Stomach smooth muscle (tissue), 2 donors: ENCODE measurements around the gene HHATL.

Experiments
- H3K27ac ChIP-seq: one replicate; pipeline ENCODE4 v1.7.0; 2013; ENCODE audit warnings: mild to moderate bottlenecking, low read length, inconsistent platforms
- H3K27me3 ChIP-seq, 2 donors: one replicate each; pipeline ENCODE4 v1.7.0; 2013; ENCODE audit warnings: low read length in 2 of 2; ENCODE audit not compliant: insufficient read depth in 2 of 2, control insufficient read depth in 1 of 2
- H3K36me3 ChIP-seq, 2 donors: one replicate each; pipeline ENCODE4 v1.7.0; 2013; ENCODE audit warnings: low read length in 2 of 2; ENCODE audit not compliant: control insufficient read depth in 2 of 2, insufficient read depth in 2 of 2
- H3K4me1 ChIP-seq: one replicate; pipeline ENCODE4 v1.7.0; 2013; ENCODE audit warnings: low read length; ENCODE audit not compliant: control insufficient read depth, insufficient read depth
- H3K4me3 ChIP-seq, 2 donors: one replicate each; pipeline ENCODE4 v1.7.0; 2013; ENCODE audit warnings: low read length in 2 of 2
- H3K9ac ChIP-seq, 2 donors: one replicate each; pipeline ENCODE4 v1.7.0; 2013; ENCODE audit warnings: low read length in 2 of 2, mild to moderate bottlenecking in 1 of 2
- H3K9me3 ChIP-seq, 2 donors: one replicate each; pipeline ENCODE4 v1.7.0; 2013; ENCODE audit warnings: low read length in 2 of 2; ENCODE audit not compliant: control insufficient read depth in 2 of 2
- donor health status: healthy.
- donor health status: Pancreatic carcinoma.

Gene HHATL

DNA sequence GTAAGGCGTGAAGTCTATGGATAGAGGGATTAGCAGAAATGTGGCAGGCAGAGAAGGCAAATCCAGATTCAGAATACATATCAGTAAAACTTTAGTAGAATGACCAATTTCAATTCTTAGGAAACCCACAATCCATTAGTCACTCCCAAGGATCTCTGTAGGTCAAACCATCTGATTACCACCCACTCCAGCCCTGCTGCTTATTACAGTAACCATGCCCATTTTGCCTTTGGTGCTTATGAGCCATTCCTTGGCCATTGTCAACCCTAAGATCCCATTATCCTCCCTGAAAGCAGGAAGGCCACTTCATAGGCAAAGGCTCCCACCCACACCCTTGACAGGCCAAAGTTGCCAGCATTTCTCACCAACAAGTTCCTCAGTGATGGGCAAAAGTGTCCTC is 22.3 kb downstream of the HHATL start:
- Histone ChIP-seq H3K4me1 (peaks cover 14% of the 10 kb centered on the region), H3K4me3 (no peak overlapping the region), H3K9me3 (peaks cover 0 to 3% of the 10 kb centered on the region in 2 donors), H3K9ac (no peak overlapping the region), H3K27ac (no peak overlapping the region), H3K27me3 (no peaks in the 10 kb centered on the region), H3K36me3 (no peaks in the 10 kb centered on the region)

DNA sequence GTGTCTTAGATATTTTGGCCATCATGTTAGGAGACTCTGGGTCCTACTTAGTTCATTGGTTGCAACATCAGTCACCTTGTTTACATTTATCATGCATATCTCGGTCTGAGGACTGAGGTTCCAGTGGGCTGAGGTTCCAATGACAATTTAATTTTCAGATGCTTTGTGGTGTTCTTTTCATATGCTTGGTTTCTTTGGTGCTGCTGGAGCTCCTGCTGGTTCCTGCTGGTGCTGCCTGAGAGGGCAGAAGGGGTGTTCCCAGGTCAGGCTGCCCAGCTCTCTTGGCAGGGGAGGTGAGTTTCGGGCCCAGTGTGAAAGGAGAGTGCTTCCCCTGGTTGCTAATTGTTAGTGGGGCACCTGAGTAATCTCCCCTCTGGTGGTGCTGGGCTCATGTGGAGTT is 24.2 kb downstream of the HHATL start:
- no peak overlapping the region for H3K9ac ChIP-seq
- no peak overlapping the region for H3K4me3 ChIP-seq
- H3K36me3 ChIP-seq, result no peaks in the 10 kb centered on the region
- no peak overlapping the region for H3K27ac ChIP-seq
- H3K9me3 ChIP-seq, result peaks cover 0 to 3% of the 10 kb centered on the region in 2 donors
- no peaks in the 10 kb centered on the region for H3K27me3 ChIP-seq
- H3K4me1 ChIP-seq, result peaks cover 2% of the 10 kb centered on the region

GRCh38 chr3:42675909-42676308 is 26.7 kb downstream of the HHATL start:
- peaks cover 0 to 3% of the 10 kb centered on the region in 2 donors for H3K9me3 ChIP-seq
- no peak overlapping the region for H3K4me3 ChIP-seq
- H3K27me3 ChIP-seq, result peaks cover 0 to under 1% of the 10 kb centered on the region in 2 donors
- no peak overlapping the region for H3K27ac ChIP-seq
- H3K4me1 ChIP-seq, result no peaks in the 10 kb centered on the region
- H3K9ac ChIP-seq, result no peak overlapping the region
- no peaks in the 10 kb centered on the region for H3K36me3 ChIP-seq

DNA sequence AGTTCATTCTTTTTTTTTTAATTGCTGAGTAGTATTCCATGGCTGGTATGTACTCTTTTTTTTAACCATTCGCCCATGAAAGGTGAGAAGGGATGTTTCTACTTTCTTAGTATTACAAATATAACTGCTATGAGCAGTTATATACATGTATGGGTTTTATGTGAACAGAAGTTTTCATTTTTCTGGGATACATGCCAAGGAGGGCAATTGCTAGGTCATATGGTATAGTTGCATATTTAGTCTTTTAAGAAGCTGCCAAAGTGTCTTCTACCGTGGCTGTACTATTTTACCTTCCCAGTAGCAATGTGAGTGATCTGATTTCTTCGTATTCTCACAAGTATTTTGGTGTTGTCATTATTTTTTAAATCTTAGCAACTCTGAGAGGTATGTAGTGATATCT is 28.5 kb downstream of the HHATL start:
- Histone ChIP-seq H3K9me3 (peaks cover 0 to 6% of the 10 kb centered on the region in 2 donors), H3K27me3 (peaks cover 0 to 2% of the 10 kb centered on the region in 2 donors)

GRCh38 chr3:42673082-42673481 is 29.5 kb downstream of the HHATL start:
- Histone ChIP-seq H3K9me3 (peaks cover 0 to 6% of the 10 kb centered on the region in 2 donors), H3K27ac (no peak overlapping the region), H3K4me3 (no peak overlapping the region), H3K27me3 (peaks cover 0 to 2% of the 10 kb centered on the region in 2 donors), H3K36me3 (no peaks in the 10 kb centered on the region), H3K9ac (no peak overlapping the region), H3K4me1 (peaks cover 6% of the 10 kb centered on the region)

More for the DNA sequence above, 28.5 kb downstream of the HHATL start:
- no peaks in the 10 kb centered on the region for H3K4me1 ChIP-seq
- no peak overlapping the region for H3K27ac ChIP-seq
- no peak overlapping the region for H3K9ac ChIP-seq
- H3K36me3 ChIP-seq, result no peaks in the 10 kb centered on the region
- no peak overlapping the region for H3K4me3 ChIP-seq

- H3K4me1 ChIP-seq, result peaks cover 11% of the 10 kb centered on the region
- no peak overlapping the region for H3K9ac ChIP-seq
- peaks cover 0 to 6% of the 10 kb centered on the region in 2 donors for H3K9me3 ChIP-seq
- H3K36me3 ChIP-seq, result no peaks in the 10 kb centered on the region
- no peak overlapping the region for H3K27ac ChIP-seq
- peaks cover 0 to 2% of the 10 kb centered on the region in 2 donors for H3K27me3 ChIP-seq
- H3K4me3 ChIP-seq, result no peak overlapping the region
Observed at GRCh38 chr3:42672515-42672914, 30.1 kb downstream of the HHATL start.

GRCh38 chr3:42670670-42671069 is 31.9 kb downstream of the HHATL start:
- Histone ChIP-seq H3K36me3 (no peaks in the 10 kb centered on the region), H3K4me1 (peaks cover 29% of the 10 kb centered on the region), H3K9me3 (peaks cover 0 to 3% of the 10 kb centered on the region in 2 donors), H3K4me3 (no peak overlapping the region), H3K27me3 (peaks cover 0 to 2% of the 10 kb centered on the region in 2 donors), H3K27ac (no peak overlapping the region), H3K9ac (no peak overlapping the region)

- peaks cover 33% of the 10 kb centered on the region for H3K4me1 ChIP-seq
Observed at GRCh38 chr3:42670051-42670576, 32.5 kb downstream of the HHATL start.

DNA sequence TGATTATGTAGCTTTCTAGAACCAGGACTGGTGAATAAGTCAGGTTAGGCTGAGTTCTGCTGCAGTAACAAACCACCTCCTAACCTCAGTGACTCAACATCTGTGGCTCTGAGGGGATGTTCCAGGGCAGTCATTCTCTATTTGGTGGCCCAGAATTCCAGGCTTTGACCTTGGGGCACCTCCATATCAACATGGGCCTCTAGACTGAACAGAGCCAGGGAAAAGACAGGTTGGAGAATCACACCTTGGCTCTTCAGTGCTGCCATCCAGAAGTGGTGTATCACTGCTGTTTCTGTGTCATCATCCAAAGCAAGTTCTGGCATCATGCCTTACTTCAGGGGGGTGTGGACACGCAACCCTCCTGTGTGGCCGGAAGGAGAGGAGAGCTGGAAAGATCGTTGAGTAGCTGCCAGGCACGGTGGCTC is 33.8 kb downstream of the HHATL start:
- Histone ChIP-seq H3K27me3 (peaks cover 0 to 2% of the 10 kb centered on the region in 2 donors), H3K4me1 (peaks cover 33% of the 10 kb centered on the region), H3K9me3 (peaks cover 0 to 3% of the 10 kb centered on the region in 2 donors), H3K27ac (no peak overlapping the region), H3K9ac (no peak overlapping the region), H3K36me3 (no peaks in the 10 kb centered on the region), H3K4me3 (no peak overlapping the region)

More at GRCh38 chr3:42670051-42670576, 32.5 kb downstream of the HHATL start:
- Histone ChIP-seq H3K27me3 (peaks cover 0 to 2% of the 10 kb centered on the region in 2 donors), H3K4me3 (no peak overlapping the region), H3K9ac (no peak overlapping the region), H3K9me3 (peaks cover 0 to 3% of the 10 kb centered on the region in 2 donors), H3K27ac (no peak overlapping the region), H3K36me3 (no peaks in the 10 kb centered on the region)

- peaks cover 0 to 2% of the 10 kb centered on the region in 2 donors for H3K27me3 ChIP-seq
- H3K4me3 ChIP-seq, result no peak overlapping the region
- no peaks in the 10 kb centered on the region for H3K36me3 ChIP-seq
- no peak overlapping the region for H3K9ac ChIP-seq
- H3K27ac ChIP-seq, result no peak overlapping the region
- H3K9me3 ChIP-seq, result peaks cover 0 to 3% of the 10 kb centered on the region in 2 donors
- peaks cover 33% of the 10 kb centered on the region for H3K4me1 ChIP-seq
Observed at GRCh38 chr3:42668413-42668760, 34.2 kb downstream of the HHATL start.

- Histone ChIP-seq H3K9ac (no peak overlapping the region), H3K36me3 (no peaks in the 10 kb centered on the region), H3K27me3 (peaks cover 0 to 2% of the 10 kb centered on the region in 2 donors), H3K9me3 (peaks cover 0 to 3% of the 10 kb centered on the region in 2 donors), H3K4me1 (peaks cover 33% of the 10 kb centered on the region), H3K4me3 (no peak overlapping the region), H3K27ac (no peak overlapping the region)
Observed at GRCh38 chr3:42667523-42668412, 34.8 kb downstream of the HHATL start.
